ENCODE data around the gene MAP3K5.

Gene MAP3K5

DNA sequence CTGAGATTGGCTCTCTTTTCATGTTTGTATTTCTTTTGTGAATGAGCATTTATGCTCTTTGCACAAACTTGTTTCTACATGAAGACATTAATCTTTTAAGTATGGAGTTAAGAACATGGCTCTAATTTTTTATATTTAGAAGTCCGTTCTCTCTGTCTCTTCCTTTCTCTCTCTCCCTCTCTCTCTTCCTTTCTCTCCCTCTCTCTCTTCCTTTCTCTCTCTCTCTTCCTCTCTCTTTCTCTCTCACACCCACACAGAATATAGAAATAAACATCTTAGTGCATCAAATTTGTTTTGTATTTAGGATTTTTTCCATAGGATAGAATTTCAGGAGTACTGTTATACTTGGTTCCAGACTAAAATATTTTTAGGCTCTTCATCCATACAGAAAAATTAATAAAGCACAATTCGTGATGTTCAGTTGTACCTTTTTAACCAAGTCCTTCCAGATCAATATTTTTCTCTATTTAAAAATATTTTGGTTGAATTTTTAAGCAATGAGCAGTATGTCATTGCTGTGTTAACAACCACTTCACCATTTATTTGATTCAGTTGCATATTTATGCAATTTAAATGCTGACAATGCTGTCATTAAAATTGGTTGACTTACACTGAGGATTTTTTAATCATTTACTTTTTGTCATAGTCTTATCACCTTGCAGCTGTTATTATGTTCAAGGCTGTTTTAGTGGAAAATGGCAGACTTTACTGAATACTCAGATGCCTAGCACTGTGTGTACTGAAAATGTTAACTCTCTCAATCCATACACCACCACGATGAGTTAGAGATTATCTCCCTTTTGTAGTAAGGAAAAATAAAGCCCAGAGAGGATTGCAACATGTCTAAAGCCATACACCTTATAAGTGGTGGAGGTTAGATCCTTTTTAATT is 129.7 kb downstream of the MAP3K5 start:
- Histone ChIP-seq H3K36me3 (peaks cover 21 to 32% (median 25%) of the 10 kb centered on the region in 3 donors), H3K27me3 (no peaks in the 10 kb centered on the region), H3K4me3 (no peak overlapping the region), H3K4me1 (no peaks in the 10 kb centered on the region), H3K27ac (no peak overlapping the region), H3K9me3 (no peaks in the 10 kb centered on the region)
- no peak for DNase-seq
- TF ChIP-seq, protein P1, sequence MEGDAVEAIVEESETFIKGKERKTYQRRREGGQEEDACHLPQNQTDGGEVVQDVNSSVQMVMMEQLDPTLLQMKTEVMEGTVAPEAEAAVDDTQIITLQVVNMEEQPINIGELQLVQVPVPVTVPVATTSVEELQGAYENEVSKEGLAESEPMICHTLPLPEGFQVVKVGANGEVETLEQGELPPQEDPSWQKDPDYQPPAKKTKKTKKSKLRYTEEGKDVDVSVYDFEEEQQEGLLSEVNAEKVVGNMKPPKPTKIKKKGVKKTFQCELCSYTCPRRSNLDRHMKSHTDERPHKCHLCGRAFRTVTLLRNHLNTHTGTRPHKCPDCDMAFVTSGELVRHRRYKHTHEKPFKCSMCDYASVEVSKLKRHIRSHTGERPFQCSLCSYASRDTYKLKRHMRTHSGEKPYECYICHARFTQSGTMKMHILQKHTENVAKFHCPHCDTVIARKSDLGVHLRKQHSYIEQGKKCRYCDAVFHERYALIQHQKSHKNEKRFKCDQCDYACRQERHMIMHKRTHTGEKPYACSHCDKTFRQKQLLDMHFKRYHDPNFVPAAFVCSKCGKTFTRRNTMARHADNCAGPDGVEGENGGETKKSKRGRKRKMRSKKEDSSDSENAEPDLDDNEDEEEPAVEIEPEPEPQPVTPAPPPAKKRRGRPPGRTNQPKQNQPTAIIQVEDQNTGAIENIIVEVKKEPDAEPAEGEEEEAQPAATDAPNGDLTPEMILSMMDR (IDR thresholded peaks at IDR 0.05), result no peak
- intact Hi-C loops (cut with DNase I; ENCODE audit: low total_unique reads), result no loop called here

DNA sequence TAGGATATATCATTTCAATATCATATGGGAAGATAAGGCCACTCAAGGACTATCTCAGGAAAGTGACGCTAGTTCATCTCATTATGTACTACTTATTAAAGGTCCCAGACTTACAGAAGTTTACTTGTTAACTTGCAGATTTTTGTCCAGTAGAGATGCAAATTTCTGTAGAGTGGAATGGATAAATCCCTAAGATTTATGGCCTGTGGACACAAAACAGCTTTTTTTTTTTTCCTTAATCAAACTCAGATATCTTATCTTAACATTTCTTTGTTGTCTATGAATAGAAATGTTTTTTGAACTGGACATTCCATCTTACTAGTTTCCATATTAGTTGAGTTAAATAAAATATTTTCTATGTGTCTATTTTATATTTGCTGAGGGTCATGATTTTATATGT is 131.6 kb downstream of the MAP3K5 start:
- intact Hi-C loops (cut with DNase I; ENCODE audit: low total_unique reads), result no loop called here
- DNase-seq, result no peak
- H3K36me3 ChIP-seq, result peaks cover 32 to 34% (median 32%) of the 10 kb centered on the region in 3 donors

DNA sequence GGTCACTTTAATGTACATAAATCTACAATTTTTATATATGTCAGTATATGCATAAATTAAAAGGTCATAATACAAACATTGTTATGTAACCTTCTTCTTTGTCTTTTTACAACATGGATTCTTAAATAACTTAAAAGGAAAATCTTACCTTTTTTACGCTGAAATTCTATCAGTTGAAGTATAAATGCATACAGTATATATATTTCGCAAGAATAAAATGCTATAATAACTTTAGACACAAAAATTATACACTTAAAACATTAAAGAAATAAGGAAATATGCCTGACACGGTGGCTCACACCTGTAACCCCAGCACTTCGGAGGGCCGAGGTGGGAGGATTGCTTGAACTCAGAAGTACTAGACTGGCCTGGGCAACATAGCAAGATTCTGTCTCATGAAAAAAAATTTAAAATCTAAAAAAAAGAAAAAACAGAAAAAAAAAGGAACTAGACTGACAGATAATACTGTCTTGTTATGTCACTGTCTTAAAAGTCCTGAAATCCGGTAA is 132.2 kb downstream of the MAP3K5 start:
- DNase-seq, result no peak
- H3K9me3 ChIP-seq, result no peaks in the 10 kb centered on the region
- TF ChIP-seq, protein P1 (IDR thresholded peaks at IDR 0.05), result no peak
- intact Hi-C loops (cut with DNase I; ENCODE audit: low total_unique reads), result no loop called here
- H3K4me3 ChIP-seq, result no peak overlapping the region
- H3K27ac ChIP-seq, result no peak overlapping the region
- H3K36me3 ChIP-seq, result peaks cover 32 to 35% (median 33%) of the 10 kb centered on the region in 3 donors
- H3K4me1 ChIP-seq, result peaks cover 0 to 5% (median 0%) of the 10 kb centered on the region in 4 donors
- H3K27me3 ChIP-seq, result no peaks in the 10 kb centered on the region

More for the DNA sequence above, 131.6 kb downstream of the MAP3K5 start:
- peaks cover 0 to 5% (median 0%) of the 10 kb centered on the region in 4 donors for H3K4me1 ChIP-seq
- no peaks in the 10 kb centered on the region for H3K9me3 ChIP-seq
- no peak overlapping the region for H3K4me3 ChIP-seq
- TF ChIP-seq, protein P1 (IDR thresholded peaks at IDR 0.05), result no peak
- no peak overlapping the region for H3K27ac ChIP-seq
- H3K27me3 ChIP-seq, result no peaks in the 10 kb centered on the region

DNA sequence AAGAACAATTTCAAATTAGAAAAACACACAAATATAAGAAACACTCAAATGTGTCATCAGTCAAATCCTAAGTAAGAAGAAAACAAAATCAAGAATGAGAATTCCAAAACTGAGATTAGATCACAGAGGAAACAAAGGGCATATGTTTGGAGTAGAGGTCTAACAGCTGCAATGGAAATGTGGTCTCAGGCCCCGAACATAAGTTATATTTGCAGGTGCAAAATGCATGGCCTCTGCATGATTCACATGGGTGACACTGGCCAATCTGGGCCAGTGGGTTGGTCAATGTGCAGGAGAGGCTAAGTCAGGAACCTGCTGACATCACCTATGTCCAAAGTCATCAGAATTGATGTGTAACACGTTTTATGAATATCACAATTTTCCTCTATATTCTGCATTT is 133.6 kb downstream of the MAP3K5 start:
- no peaks in the 10 kb centered on the region for H3K9me3 ChIP-seq
- no peak overlapping the region for H3K4me3 ChIP-seq
- intact Hi-C loops (cut with DNase I; ENCODE audit: low total_unique reads), result no loop called here
- H3K27ac ChIP-seq, result no peak overlapping the region
- H3K36me3 ChIP-seq, result peaks cover 27 to 39% (median 31%) of the 10 kb centered on the region in 3 donors
- no peaks in the 10 kb centered on the region for H3K27me3 ChIP-seq
- TF ChIP-seq, protein P1 (IDR thresholded peaks at IDR 0.05), result no peak
- no peak for DNase-seq
- peaks cover 0 to 5% (median 0%) of the 10 kb centered on the region in 4 donors for H3K4me1 ChIP-seq

DNA sequence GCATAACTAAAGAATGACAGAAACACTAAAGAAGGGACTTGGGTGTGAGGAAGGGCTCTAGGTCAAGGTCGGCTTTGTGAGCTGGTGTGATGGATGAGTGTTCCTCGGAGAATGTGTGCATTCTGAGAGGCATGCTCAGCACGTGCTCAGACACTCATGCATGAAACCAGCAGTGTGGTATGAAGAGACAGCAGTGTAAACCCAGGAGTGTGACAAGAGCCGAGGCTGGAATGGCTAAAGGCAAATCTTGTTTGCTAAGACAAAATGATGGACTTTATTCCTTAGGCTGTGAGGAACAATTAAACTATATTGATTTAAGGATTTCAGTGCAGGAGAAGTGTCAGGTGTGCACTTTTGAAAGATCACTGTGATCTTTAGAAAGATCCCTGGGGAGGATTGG is 134.6 kb downstream of the MAP3K5 start:
- no peak for DNase-seq
- Histone ChIP-seq H3K9me3 (no peaks in the 10 kb centered on the region), H3K36me3 (peaks cover 27 to 40% (median 31%) of the 10 kb centered on the region in 3 donors), H3K27me3 (no peaks in the 10 kb centered on the region), H3K4me1 (peaks cover 0 to 5% (median 0%) of the 10 kb centered on the region in 4 donors), H3K27ac (no peak overlapping the region), H3K4me3 (no peak overlapping the region)
- intact Hi-C loops (cut with DNase I; ENCODE audit: low total_unique reads), result no loop called here
- TF ChIP-seq, protein P1 (IDR thresholded peaks at IDR 0.05), result no peak
